Ishikawa (cell line): ENCODE measurements around the gene DCAF6.

ENCODE experiments used
- CREB1 ChIP-seq: IDR thresholded peaks from 2 replicates; pipeline ENCODE4 v1.6.1; 2012; ENCODE audit warnings: low read depth
- RAD21 ChIP-seq: IDR thresholded peaks from 2 replicates; pipeline ENCODE4 v1.6.1; 2012; ENCODE audit warnings: low read depth
- ZBTB7A ChIP-seq: IDR thresholded peaks from 2 replicates; pipeline ENCODE4 v1.6.1; 2012; ENCODE audit warnings: low read depth

GRCh38 chr1:167926486-167926997 lies 9.9 kb upstream of the DCAF6 start:
- TF ChIP-seq CREB1 (no peak), RAD21 (no peak), ZBTB7A (no peak)
